Fibroblast of lung (primary cell): Measurements from ENCODE around the gene ZNF853. TPM values are rescaled to one million over a fixed set of nuclear protein-coding genes. Genes with fewer than 3 reads are reported as not detected.

Experiments used
- DNase-seq, 2 donors: peaks; one replicate each; pipeline versions ENCODE4 v3.0.0 to v3.0.0-alpha.2; 2010; ENCODE audit warnings: low read depth in 2 of 2
- H2AFZ ChIP-seq: 2 replicates; pipeline ENCODE4 v1.5.1; 2012; ENCODE audit warnings: low read length, control low read depth, inconsistent platforms
- H3K27ac ChIP-seq: 2 replicates; pipeline ENCODE4 v1.5.1; 2011; ENCODE audit warnings: low read length, control low read depth; ENCODE audit not compliant: insufficient read depth
- H3K27me3 ChIP-seq: 2 replicates; pipeline ENCODE4 v1.5.1; 2011; ENCODE audit warnings: mild to moderate bottlenecking, low read length; ENCODE audit not compliant: control insufficient read depth, insufficient read depth
- H3K36me3 ChIP-seq: 2 replicates; pipeline ENCODE4 v1.5.1; 2011; ENCODE audit warnings: low read length; ENCODE audit not compliant: control insufficient read depth, insufficient read depth
- H3K4me1 ChIP-seq: 2 replicates; pipeline ENCODE4 v1.5.1; 2011; ENCODE audit warnings: low read length; ENCODE audit not compliant: control insufficient read depth, insufficient read depth; ENCODE audit errors: extremely low read depth
- H3K4me2 ChIP-seq: 2 replicates; pipeline ENCODE4 v1.5.1; 2011; ENCODE audit warnings: low read length, control low read depth; ENCODE audit not compliant: insufficient read depth; ENCODE audit errors: extremely low read depth
- H3K4me3 ChIP-seq, 4 experiments: fragments of 200-600 bp in 1 of 4; sonication (generic) in 1 of 4; replicated peaks in 1 of 4; 2 replicates each; pipeline ENCODE4 v1.5.1; 2011 to 2016; ENCODE audit warnings: low read length in 4 of 4, low read depth in 3 of 4, mild to moderate bottlenecking in 3 of 4, control low read depth in 2 of 4, inconsistent platforms in 1 of 4, mixed read lengths in 1 of 4; ENCODE audit not compliant: insufficient read depth in 1 of 4; ENCODE audit errors: control extremely low read depth in 1 of 4
- H3K79me2 ChIP-seq: 2 replicates; pipeline ENCODE4 v1.5.1; 2012; ENCODE audit warnings: mild to moderate bottlenecking, low read length, inconsistent platforms; ENCODE audit not compliant: control insufficient read depth, insufficient read depth
- H3K9ac ChIP-seq: 2 replicates; pipeline ENCODE4 v1.5.1; 2011; ENCODE audit warnings: mild to moderate bottlenecking, low read length, control low read depth; ENCODE audit not compliant: insufficient read depth
- H3K9me3 ChIP-seq: 2 replicates; pipeline ENCODE4 v1.5.1; 2012; ENCODE audit warnings: low read depth, low read length; ENCODE audit not compliant: control insufficient read depth, insufficient read depth
- H4K20me1 ChIP-seq: 2 replicates; pipeline ENCODE4 v1.5.1; 2011; ENCODE audit warnings: low read length; ENCODE audit not compliant: control insufficient read depth, insufficient read depth; ENCODE audit errors: extremely low read depth
- EZH2 ChIP-seq: IDR thresholded peaks from 2 replicates; pipeline ENCODE4 v1.5.1; 2012; ENCODE audit warnings: low read length, control low read depth, mild to moderate bottlenecking; ENCODE audit errors: missing control alignments
- polyA plus RNA-seq, 2 donors: library from polyadenylated mRNA; depleted of rRNA in 1 of 2; stranded (reverse) in 1 of 2; unstranded in 1 of 2; fragments of >200 nt; gene quantifications; 2 replicates each; pipeline ENCODE4 v1.2.1, GENCODE V29; 2011 to 2012; ENCODE audit warnings: missing spikeins in 1 of 2
- total RNA-seq: library from RNA; depleted of rRNA; stranded (reverse); fragments of >200 nt; gene quantifications from 2 replicates; pipeline ENCODE4 v1.2.1, GENCODE V29; 2014
- TF ChIP-seq, protein P1 (sequence below), 2 donors: IDR thresholded peaks in 1 of 2; conservative IDR thresholded peaks in 1 of 2; 1 replicate in 1 of 2; 2 replicates in 1 of 2; pipeline ENCODE4 v1.5.1; 2011 to 2012; ENCODE audit warnings: low read length in 2 of 2, control low read depth in 1 of 2, inconsistent platforms in 1 of 2, low read depth in 1 of 2, mild to moderate bottlenecking in 1 of 2

The ZNF853 gene
- total and polyA plus RNA-seq, 2 donors (not counting 1 experiment from before 2014, with no cell fraction given), result 0.05 to 0.66 TPM

DNA sequence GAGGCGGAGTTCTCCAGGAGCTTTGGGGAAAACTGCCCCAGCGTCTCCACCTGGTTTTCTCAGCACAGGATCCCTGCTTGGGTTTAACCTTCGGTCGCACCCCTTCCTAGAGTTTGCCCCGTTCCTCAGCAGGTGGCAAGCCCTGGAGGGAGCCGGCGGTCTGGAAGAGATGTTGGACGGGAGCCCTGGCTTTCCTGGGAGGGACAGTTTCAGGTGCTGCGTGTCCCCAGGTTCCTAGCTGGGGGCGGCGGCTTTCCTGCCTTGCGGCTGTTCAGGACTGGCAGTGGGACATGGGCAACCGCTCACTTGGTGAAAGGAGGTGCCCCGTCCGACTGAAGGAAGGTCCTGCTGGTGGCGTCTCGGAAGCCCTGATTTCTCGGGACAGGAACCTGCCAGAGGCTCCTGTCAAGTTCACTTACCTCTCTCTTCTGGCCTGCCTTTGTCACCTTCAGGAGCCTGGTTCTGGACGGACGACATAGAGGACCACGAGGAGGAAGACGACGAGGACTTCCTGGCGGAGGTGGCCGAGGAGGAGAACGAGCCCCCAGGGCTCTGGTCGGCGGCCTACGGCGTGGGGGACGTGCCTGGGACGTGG lies 36.5 kb downstream of the ZNF853 start:
- Histone ChIP-seq H3K27ac (no peak overlapping the region), H3K27me3 (no peaks in the 10 kb centered on the region), H3K9me3 (no peaks in the 10 kb centered on the region), H3K4me2 (no peak overlapping the region), H4K20me1 (no peaks in the 10 kb centered on the region), H3K79me2 (no peaks in the 10 kb centered on the region), H3K4me1 (no peaks in the 10 kb centered on the region), H3K4me3 (no peak overlapping the region), H3K9ac (no peak overlapping the region), H3K36me3 (peaks cover 26% of the 10 kb centered on the region), H2AFZ (no peak overlapping the region)
- DNase-seq, result no peak
- TF ChIP-seq, protein P1, sequence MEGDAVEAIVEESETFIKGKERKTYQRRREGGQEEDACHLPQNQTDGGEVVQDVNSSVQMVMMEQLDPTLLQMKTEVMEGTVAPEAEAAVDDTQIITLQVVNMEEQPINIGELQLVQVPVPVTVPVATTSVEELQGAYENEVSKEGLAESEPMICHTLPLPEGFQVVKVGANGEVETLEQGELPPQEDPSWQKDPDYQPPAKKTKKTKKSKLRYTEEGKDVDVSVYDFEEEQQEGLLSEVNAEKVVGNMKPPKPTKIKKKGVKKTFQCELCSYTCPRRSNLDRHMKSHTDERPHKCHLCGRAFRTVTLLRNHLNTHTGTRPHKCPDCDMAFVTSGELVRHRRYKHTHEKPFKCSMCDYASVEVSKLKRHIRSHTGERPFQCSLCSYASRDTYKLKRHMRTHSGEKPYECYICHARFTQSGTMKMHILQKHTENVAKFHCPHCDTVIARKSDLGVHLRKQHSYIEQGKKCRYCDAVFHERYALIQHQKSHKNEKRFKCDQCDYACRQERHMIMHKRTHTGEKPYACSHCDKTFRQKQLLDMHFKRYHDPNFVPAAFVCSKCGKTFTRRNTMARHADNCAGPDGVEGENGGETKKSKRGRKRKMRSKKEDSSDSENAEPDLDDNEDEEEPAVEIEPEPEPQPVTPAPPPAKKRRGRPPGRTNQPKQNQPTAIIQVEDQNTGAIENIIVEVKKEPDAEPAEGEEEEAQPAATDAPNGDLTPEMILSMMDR (conservative IDR thresholded peaks at IDR 0.05 in 1 of 2, IDR thresholded peaks at IDR 0.05 in 1 of 2; ENCODE audit: low read depth in 1 of 2, low read length in 2 of 2), result no peak
- no peak for TF ChIP-seq EZH2

- Histone ChIP-seq H3K27ac (no peak overlapping the region), H3K36me3 (peaks cover 26% of the 10 kb centered on the region), H3K79me2 (no peaks in the 10 kb centered on the region), H3K4me3 (no peak overlapping the region), H3K9me3 (no peaks in the 10 kb centered on the region), H3K27me3 (no peaks in the 10 kb centered on the region), H4K20me1 (no peaks in the 10 kb centered on the region), H3K4me2 (no peak overlapping the region), H3K9ac (no peak overlapping the region), H2AFZ (no peak overlapping the region), H3K4me1 (no peaks in the 10 kb centered on the region)
- no peak for TF ChIP-seq EZH2
- TF ChIP-seq, protein P1 (conservative IDR thresholded peaks at IDR 0.05 in 1 of 2, IDR thresholded peaks at IDR 0.05 in 1 of 2; ENCODE audit: low read depth in 1 of 2, low read length in 2 of 2), result no peak
- DNase-seq, result no peak
These were observed 37.1 kb downstream of the ZNF853 start for GRCh38 chr7:6652446-6653011.

DNA sequence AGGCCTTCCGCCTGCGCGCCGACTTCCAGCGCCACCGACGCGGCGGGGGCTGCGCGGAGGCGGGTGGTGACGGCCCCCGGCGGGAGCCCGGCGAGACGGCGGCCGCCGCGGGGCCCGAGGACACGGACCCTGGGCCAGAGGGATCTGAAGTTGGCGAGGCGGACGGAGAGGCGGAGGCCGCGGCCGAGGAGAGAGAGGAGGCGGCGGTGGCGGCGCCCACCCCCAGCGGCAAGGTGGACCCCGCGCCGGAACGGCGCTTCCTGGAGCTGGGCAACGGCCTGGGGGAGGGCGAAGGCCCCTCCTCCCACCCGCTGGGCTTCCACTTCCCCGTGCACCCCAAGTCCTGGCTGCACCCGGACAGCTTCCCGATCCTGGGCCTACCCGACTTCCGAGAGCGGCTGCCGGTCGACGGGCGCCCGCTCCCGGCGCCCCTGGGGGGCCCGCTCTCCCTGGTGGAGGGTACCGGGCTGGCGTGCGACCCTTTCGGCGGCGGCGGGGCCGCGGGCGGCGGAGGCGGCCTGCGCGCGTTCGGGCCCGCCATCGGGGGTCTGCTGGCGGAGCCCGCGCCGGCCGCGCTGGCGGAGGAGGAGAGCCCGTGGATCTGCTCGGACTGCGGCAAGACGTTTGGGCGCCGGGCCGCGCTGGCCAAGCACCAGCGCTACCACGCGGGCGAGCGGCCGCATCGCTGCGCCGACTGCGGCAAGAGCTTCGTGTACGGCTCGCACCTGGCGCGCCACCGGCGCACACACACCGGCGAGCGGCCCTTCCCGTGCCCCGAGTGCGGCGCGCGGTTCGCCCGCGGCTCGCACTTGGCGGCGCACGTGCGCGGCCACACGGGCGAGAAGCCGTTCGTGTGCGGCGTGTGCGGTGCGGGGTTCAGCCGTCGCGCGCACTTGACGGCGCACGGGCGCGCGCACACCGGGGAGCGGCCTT lies 37.9 kb downstream of the ZNF853 start:
- H3K9ac ChIP-seq, result no peak overlapping the region
- H3K27me3 ChIP-seq, result no peaks in the 10 kb centered on the region
- DNase-seq, result no peak
- no peaks in the 10 kb centered on the region for H3K9me3 ChIP-seq
- no peak overlapping the region for H3K4me3 ChIP-seq
- no peak overlapping the region for H2AFZ ChIP-seq
- no peak overlapping the region for H3K4me2 ChIP-seq
- H3K36me3 ChIP-seq, result peaks cover 20% of the 10 kb centered on the region
- H3K79me2 ChIP-seq, result no peaks in the 10 kb centered on the region
- TF ChIP-seq EZH2, result no peak
- TF ChIP-seq, protein P1 (conservative IDR thresholded peaks at IDR 0.05 in 1 of 2, IDR thresholded peaks at IDR 0.05 in 1 of 2; ENCODE audit: low read depth in 1 of 2, low read length in 2 of 2), result no peak
- H3K27ac ChIP-seq, result no peak overlapping the region
- H4K20me1 ChIP-seq, result no peaks in the 10 kb centered on the region
- H3K4me1 ChIP-seq, result no peaks in the 10 kb centered on the region
